Adrenal gland (tissue), 12 donors: Measurements from ENCODE around the gene PLXNA4. TPM values are rescaled to one million over a fixed set of nuclear protein-coding genes. Genes with fewer than 3 reads are reported as not detected.

Source experiments
- DNase-seq, 7 donors: peaks; one replicate each; pipeline ENCODE4 v3.0.0-alpha.2; 2019 to 2020
- H3K27ac ChIP-seq, 5 donors: fragments of 200-600 bp; sonication (generic) in 4 of 5; 1 replicate in 3 of 5; 2 replicates in 2 of 5; pipeline versions ENCODE4 v1.5.1 to v1.8.0; 2016 to 2020; ENCODE audit warnings: mild to moderate bottlenecking in 1 of 5
- H3K27me3 ChIP-seq: fragments of 200-600 bp; 2 replicates; pipeline ENCODE4 v1.8.0; 2021
- H3K36me3 ChIP-seq, 2 donors: fragments of 200-600 bp; replicated peaks in 1 of 2; 1 replicate in 1 of 2; 2 replicates in 1 of 2; pipeline versions ENCODE4 v1.5.1 to v1.8.0; 2018 to 2022
- H3K4me1 ChIP-seq, 2 donors: fragments of 200-600 bp; replicated peaks in 1 of 2; 1 replicate in 1 of 2; 2 replicates in 1 of 2; pipeline versions ENCODE4 v1.5.1 to v1.8.0; 2018 to 2021
- H3K4me3 ChIP-seq, 4 donors: fragments of 200-600 bp; sonication (generic) in 3 of 4; one replicate each; pipeline ENCODE4 v1.5.1; 2016 to 2018
- H3K9me3 ChIP-seq, 3 donors: fragments of 200-600 bp; sonication (generic) in 1 of 3; replicated peaks in 1 of 3; 1 replicate in 2 of 3; 2 replicates in 1 of 3; pipeline versions ENCODE4 v1.5.1 to v1.8.0; 2016 to 2021
- POLR2A ChIP-seq, 2 donors: fragments of 450-650 bp; IDR thresholded peaks; one replicate each; pipeline ENCODE4 v1.6.1; 2017; ENCODE audit warnings: antibody characterized with exemption in 2 of 2, mild to moderate bottlenecking in 2 of 2, moderate library complexity in 1 of 2
- WGBS, 4 donors: extraction: QIAGEN DNeasy Blood & Tissue Kit in 2 of 4; methylation state at CpG; one replicate each; pipeline versions ENCODE4 v1.1.5 to v1.1.7; 2013 to 2017; 5-methylcytosine and 5-hydroxymethylcytosine counted together
- intact Hi-C, 2 donors: fragments of 100-400 bp; cut with DNase I; formaldehyde crosslinking; loops; one replicate each; pipeline versions ENCODE4 v1.14.1 to v1.15.0; 2022 to 2023
- polyA plus RNA-seq, 3 donors: library from polyadenylated mRNA; stranded (reverse); fragments of 200-250 nt in 2 of 3; fragments of 350-450 nt in 1 of 3; fragmentation: Illumina TruSeq in 1 of 3; extraction: RNeasy Lipid Tissue Mini Kit (QIAGEN cat#74804) in 1 of 3; gene quantifications; one replicate each; pipeline ENCODE4 v1.2.3, GENCODE V29; 2013 to 2014
- total RNA-seq, 9 donors: library from RNA; depleted of rRNA in 4 of 9; stranded (reverse); fragments of >200 nt in 4 of 9; fragments of 120-200 nt in 1 of 9; fragmentation: NEBNext Ultra II Directional in 1 of 9; extraction: Animal tissue kit (Norgen Biotek cat#: 25700) in 1 of 9; gene quantifications; one replicate each; pipeline versions ENCODE4 v1.1.0 to v1.2.4, GENCODE V29; 2013 to 2023
- TF ChIP-seq, protein P1 (sequence below), 6 experiments: fragments of 450-650 bp in 4 of 6; fragments of 200-600 bp in 2 of 6; sonication (generic) in 1 of 6; IDR thresholded peaks; 1 replicate in 5 of 6; 2 replicates in 1 of 6; pipeline versions ENCODE4 v1.5.1 to v1.8.0; 2016 to 2021; ENCODE audit warnings: antibody characterized with exemption in 6 of 6, mild to moderate bottlenecking in 2 of 6, moderate library complexity in 1 of 6
- donor health status: healthy with polysubstance abuse.
- donor health status: Bipolar disorder and iron deficiency.
- donor health status: DM: yes; HTN: yes; CAD: no.
- donor health status: DM: no; HTN: no; CAD: no.
- donor health status: DM: no; HTN: no; CAD: no.
- donor health status: DM: yes; HTN: yes; CAD: no.

The PLXNA4 gene
- total and polyA plus RNA-seq, 12 donors = 0.99 to 10.7 (median 3.6) TPM

GRCh38 chr7:132252793-132253100 lies 323.5 kb downstream of the PLXNA4 start:
- intact Hi-C loops = no loop called here
- Histone ChIP-seq H3K36me3 (no peaks in the 10 kb centered on the region), H3K27me3 (no peaks in the 10 kb centered on the region), H3K27ac (no peak overlapping the region), H3K9me3 (no peaks in the 10 kb centered on the region), H3K4me1 (no peaks in the 10 kb centered on the region), H3K4me3 (no peak overlapping the region)
- no peak for DNase-seq
- TF ChIP-seq, protein P1, sequence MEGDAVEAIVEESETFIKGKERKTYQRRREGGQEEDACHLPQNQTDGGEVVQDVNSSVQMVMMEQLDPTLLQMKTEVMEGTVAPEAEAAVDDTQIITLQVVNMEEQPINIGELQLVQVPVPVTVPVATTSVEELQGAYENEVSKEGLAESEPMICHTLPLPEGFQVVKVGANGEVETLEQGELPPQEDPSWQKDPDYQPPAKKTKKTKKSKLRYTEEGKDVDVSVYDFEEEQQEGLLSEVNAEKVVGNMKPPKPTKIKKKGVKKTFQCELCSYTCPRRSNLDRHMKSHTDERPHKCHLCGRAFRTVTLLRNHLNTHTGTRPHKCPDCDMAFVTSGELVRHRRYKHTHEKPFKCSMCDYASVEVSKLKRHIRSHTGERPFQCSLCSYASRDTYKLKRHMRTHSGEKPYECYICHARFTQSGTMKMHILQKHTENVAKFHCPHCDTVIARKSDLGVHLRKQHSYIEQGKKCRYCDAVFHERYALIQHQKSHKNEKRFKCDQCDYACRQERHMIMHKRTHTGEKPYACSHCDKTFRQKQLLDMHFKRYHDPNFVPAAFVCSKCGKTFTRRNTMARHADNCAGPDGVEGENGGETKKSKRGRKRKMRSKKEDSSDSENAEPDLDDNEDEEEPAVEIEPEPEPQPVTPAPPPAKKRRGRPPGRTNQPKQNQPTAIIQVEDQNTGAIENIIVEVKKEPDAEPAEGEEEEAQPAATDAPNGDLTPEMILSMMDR (IDR thresholded peaks at IDR 0.05) = no peak
- no peak for TF ChIP-seq POLR2A (IDR thresholded peaks at IDR 0.05)
- 35 to 49% (median 43%) methylated on average over 2 of the region's 2 CpGs for WGBS, 4 donors

GRCh38 chr7:132251327-132251659 lies 325.0 kb downstream of the PLXNA4 start:
- H3K27ac ChIP-seq = no peak overlapping the region
- no peaks in the 10 kb centered on the region for H3K27me3 ChIP-seq
- TF ChIP-seq, protein P1 (IDR thresholded peaks at IDR 0.05) = no peak
- TF ChIP-seq POLR2A (IDR thresholded peaks at IDR 0.05) = no peak
- no peaks in the 10 kb centered on the region for H3K9me3 ChIP-seq
- peak in 2 of 7 donors; percentile 9 to 12 for DNase-seq
- intact Hi-C loops = no loop called here
- no peaks in the 10 kb centered on the region for H3K4me1 ChIP-seq
- H3K36me3 ChIP-seq = no peaks in the 10 kb centered on the region
- 42 to 63% (median 61%) methylated on average over 4 to 5 of the region's 5 CpGs for WGBS, 4 donors
- no peak overlapping the region for H3K4me3 ChIP-seq

DNA sequence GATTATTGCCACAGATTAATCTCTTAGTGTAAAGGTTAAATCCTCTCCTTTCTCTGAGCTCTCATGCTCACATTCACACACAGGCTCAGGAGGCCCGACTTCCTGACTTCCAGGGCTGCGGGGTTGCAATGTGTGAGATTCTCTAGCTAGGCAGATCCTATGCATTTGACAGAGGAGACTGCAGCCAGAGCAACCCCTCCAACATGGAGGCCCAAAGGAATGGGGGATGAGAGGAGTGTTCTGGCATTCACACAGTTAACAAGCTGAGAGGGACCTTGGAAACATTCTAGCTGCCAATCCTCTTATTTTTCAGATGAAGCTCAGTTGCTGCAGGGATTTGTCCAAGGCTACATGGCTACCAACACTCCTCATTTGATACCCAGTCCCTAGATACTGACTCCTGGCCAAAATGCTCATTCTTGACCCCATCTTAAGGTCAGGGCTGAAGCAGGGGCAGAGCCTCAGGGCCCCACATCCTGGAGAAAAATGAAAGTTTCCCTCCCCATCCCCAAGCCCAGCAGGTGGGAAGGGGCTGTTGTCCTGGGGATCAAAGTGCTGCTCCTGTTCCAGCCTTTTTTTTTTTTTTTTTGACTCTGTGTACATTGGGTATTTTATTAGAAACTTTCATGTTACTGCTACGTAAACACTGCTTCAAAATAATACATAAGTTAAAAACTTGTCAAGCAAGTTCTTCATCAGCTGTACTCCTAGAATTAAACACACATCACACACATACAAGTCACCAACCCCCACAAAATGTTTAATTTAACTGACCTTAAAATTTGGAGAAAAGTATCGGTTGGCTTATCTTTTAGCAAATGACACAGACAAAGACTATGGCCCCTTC lies 325.6 kb downstream of the PLXNA4 start:
- no peaks in the 10 kb centered on the region for H3K36me3 ChIP-seq
- no peaks in the 10 kb centered on the region for H3K4me1 ChIP-seq
- no peak for DNase-seq
- no peaks in the 10 kb centered on the region for H3K9me3 ChIP-seq
- H3K27ac ChIP-seq = no peak overlapping the region
- no peaks in the 10 kb centered on the region for H3K27me3 ChIP-seq
- intact Hi-C loops = no loop called here
- 42 to 64% (median 55%) methylated on average over 4 of the region's 4 CpGs for WGBS, 4 donors
- no peak overlapping the region for H3K4me3 ChIP-seq
- TF ChIP-seq POLR2A (IDR thresholded peaks at IDR 0.05) = no peak
- TF ChIP-seq, protein P1 (IDR thresholded peaks at IDR 0.05) = no peak

- 76 to 81% (median 78%) methylated on average over 18 to 19 of the region's 19 CpGs for WGBS, 4 donors
- no peak overlapping the region for H3K27ac ChIP-seq
- H3K9me3 ChIP-seq = no peaks in the 10 kb centered on the region
- H3K4me1 ChIP-seq = no peaks in the 10 kb centered on the region
- H3K27me3 ChIP-seq = no peaks in the 10 kb centered on the region
- no peaks in the 10 kb centered on the region for H3K36me3 ChIP-seq
- TF ChIP-seq, protein P1 (IDR thresholded peaks at IDR 0.05) = no peak
- no peak for TF ChIP-seq POLR2A (IDR thresholded peaks at IDR 0.05)
- no peak overlapping the region for H3K4me3 ChIP-seq
- DNase-seq = no peak
- intact Hi-C loops = no loop called here
Observed at GRCh38 chr7:132249256-132249971, 326.9 kb downstream of the PLXNA4 start.
